Endothelial cell of umbilical vein (primary cell): ENCODE data around the gene PPFIA2. TPM values are rescaled to one million over a fixed set of nuclear protein-coding genes. Genes with fewer than 3 reads are reported as not detected.

Source experiments
- BruUV-seq: library from RNA; stranded (reverse); fragments of 400-500 nt; replicated peaks from 2 replicates; lab custom pipeline; 2021; lab: Mats Ljungman, UMichigan
- CTCF ChIA-PET: fragments of 300-600, 350-600 bp; sonication (Branson Sonifier 250); formaldehyde crosslinking; loops from one replicate; lab custom pipeline; 2021; ENCODE audit warnings: antibody characterized with exemption, inconsistent platforms; lab: Charles Lee
- POLR2A ChIA-PET: fragments of 300-600, 350-600 bp; sonication (Branson Sonifier 250); formaldehyde crosslinking; loops from one replicate; lab custom pipeline; 2021; ENCODE audit warnings: antibody characterized with exemption, inconsistent platforms; lab: Charles Lee
- DNase-seq: peaks from one replicate; pipeline ENCODE4 v3.0.0-alpha.2; 2011; ENCODE audit warnings: low read depth, low spot score
- FAIRE-seq: peaks from 2 replicates; lab custom pipeline; 2011; peaks lifted over from hg19 to GRCh38; lab: Jason Lieb, UNC
- H2AFZ ChIP-seq: 2 replicates; pipeline ENCODE4 v1.6.0; 2012; ENCODE audit warnings: low read depth, low read length, control low read depth, inconsistent platforms
- H3K27ac ChIP-seq: 2 replicates; pipeline ENCODE4 v1.5.1; 2011; ENCODE audit warnings: low read depth, mild to moderate bottlenecking, control low read depth, low read length, moderate library complexity; ENCODE audit not compliant: insufficient read depth
- H3K27me3 ChIP-seq, 2 experiments: 2 replicates each; pipeline versions ENCODE4 v1.6.0 to v1.6.1; 2011; ENCODE audit warnings: low read length in 2 of 2, mixed read lengths in 1 of 2; ENCODE audit not compliant: control insufficient read depth in 2 of 2, insufficient read depth in 2 of 2
- H3K36me3 ChIP-seq, 2 experiments: 2 replicates in 1 of 2; 3 replicates in 1 of 2; pipeline ENCODE4 v1.5.1; 2011; ENCODE audit warnings: low read length in 2 of 2, mild to moderate bottlenecking in 1 of 2, moderate library complexity in 1 of 2; ENCODE audit not compliant: control insufficient read depth in 2 of 2, insufficient read depth in 2 of 2; ENCODE audit errors: extremely low read depth in 1 of 2
- H3K4me1 ChIP-seq: 3 replicates; pipeline ENCODE4 v1.5.1; 2011; ENCODE audit warnings: mild to moderate bottlenecking, low read length; ENCODE audit not compliant: control insufficient read depth, insufficient read depth; ENCODE audit errors: extremely low read depth
- H3K4me2 ChIP-seq: 2 replicates; pipeline ENCODE4 v1.6.1; 2011; ENCODE audit warnings: low read length, control low read depth, mixed read lengths; ENCODE audit not compliant: insufficient read depth
- H3K4me3 ChIP-seq, 3 experiments: fragments of 200-600 bp in 1 of 3; sonication (generic), shearing (Covaris generic) in 1 of 3; replicated peaks in 1 of 3; 2 replicates each; pipeline ENCODE4 v1.5.1; 2011 to 2016; ENCODE audit warnings: control low read depth in 3 of 3, low read length in 3 of 3, mild to moderate bottlenecking in 2 of 3, inconsistent platforms in 1 of 3, low read depth in 1 of 3, moderate library complexity in 1 of 3; ENCODE audit not compliant: insufficient read depth in 1 of 3
- H3K79me2 ChIP-seq: 2 replicates; pipeline ENCODE4 v1.6.0; 2012; ENCODE audit warnings: low read length, inconsistent platforms; ENCODE audit not compliant: control insufficient read depth, insufficient read depth
- H3K9ac ChIP-seq: replicated peaks from 2 replicates; pipeline ENCODE3; 2011; ENCODE audit warnings: low read length, control low read depth; ENCODE audit not compliant: insufficient read depth; ENCODE audit errors: extremely low read depth
- H3K9me1 ChIP-seq: replicated peaks from 3 replicates; pipeline ENCODE4 v1.6.0; 2011; ENCODE audit warnings: mild to moderate bottlenecking, low read length; ENCODE audit not compliant: control insufficient read depth, insufficient read depth; ENCODE audit errors: extremely low read depth
- H3K9me3 ChIP-seq: replicated peaks from 2 replicates; pipeline ENCODE4 v1.5.1; 2012; ENCODE audit warnings: low read length, inconsistent platforms; ENCODE audit not compliant: control insufficient read depth, insufficient read depth
- H4K20me1 ChIP-seq: replicated peaks from 2 replicates; pipeline ENCODE3; 2011; ENCODE audit warnings: mild to moderate bottlenecking, low read length; ENCODE audit not compliant: control insufficient read depth, insufficient read depth; ENCODE audit errors: extremely low read depth
- CTCF ChIP-seq, 2 donors: IDR thresholded peaks; 1 replicate in 1 of 2; 2 replicates in 1 of 2; pipeline ENCODE4 v1.5.1; 2011; ENCODE audit warnings: low read length in 2 of 2, mild to moderate bottlenecking in 2 of 2, moderate library complexity in 2 of 2, control low read depth in 1 of 2, inconsistent platforms in 1 of 2, low read depth in 1 of 2; ENCODE audit not compliant: insufficient read depth in 1 of 2; ENCODE audit errors: extremely low read depth in 1 of 2
- EZH2 ChIP-seq: IDR thresholded peaks from 2 replicates; pipeline ENCODE4 v1.6.1; 2012; ENCODE audit warnings: borderline replicate concordance, low read depth, mild to moderate bottlenecking, moderate library complexity, low read length, inconsistent platforms; ENCODE audit not compliant: severe bottlenecking
- FOS ChIP-seq: IDR thresholded peaks from 2 replicates; pipeline ENCODE4 v1.6.1; 2011; ENCODE audit warnings: mild to moderate bottlenecking, low read length, moderate library complexity, borderline replicate concordance; ENCODE audit not compliant: insufficient read depth
- GATA2 ChIP-seq: IDR thresholded peaks from 2 replicates; pipeline ENCODE4 v1.7.0; 2011; ENCODE audit warnings: low read depth, mild to moderate bottlenecking, moderate library complexity, mixed read lengths, low read length; ENCODE audit not compliant: insufficient read length, insufficient read depth
- JUN ChIP-seq: IDR thresholded peaks from 2 replicates; pipeline ENCODE4 v1.6.1; 2011; ENCODE audit warnings: borderline replicate concordance, low read depth; ENCODE audit not compliant: insufficient read length, insufficient read depth
- MYC ChIP-seq: IDR thresholded peaks from one replicate; pipeline ENCODE4 v1.6.1; 2011; ENCODE audit warnings: mild to moderate bottlenecking, low read depth, low read length
- POLR2A ChIP-seq: IDR thresholded peaks from 2 replicates; pipeline ENCODE4 v1.6.1; 2012; ENCODE audit warnings: low read depth, mild to moderate bottlenecking, control low read depth, low read length
- POLR2AphosphoS5 ChIP-seq: IDR thresholded peaks from 2 replicates; pipeline ENCODE4 v1.6.1; 2012; ENCODE audit warnings: low read depth, mild to moderate bottlenecking, control low read depth, low read length, moderate library complexity; ENCODE audit not compliant: insufficient read depth
- dilution Hi-C: fragments of 300-500 bp; cut with MboI; formaldehyde crosslinking; loops from one replicate; pipeline ENCODE4 v1.15.0; 2019; ENCODE audit warnings: low sequenced_read_pairs; ENCODE audit not compliant: extremely low pct_ligation_motif_present
- intact Hi-C: fragments of 100-400 bp; cut with micrococcal nuclease; formaldehyde crosslinking; loops from one replicate; pipeline ENCODE4 v1.10.0; 2022
- polyA plus RNA-seq, 4 experiments: library from polyadenylated mRNA; depleted of rRNA in 3 of 4; stranded (reverse) in 3 of 4; unstranded in 1 of 4; fragments of >200 nt; gene quantifications; 2 replicates each; pipeline versions ENCODE4 v1.2.1 to v1.2.3, GENCODE V29; 2011 to 2012; ENCODE audit warnings: missing spikeins in 1 of 4
- total RNA-seq: library from RNA; stranded (reverse); gene quantifications from 2 replicates; pipeline ENCODE4 v1.2.3, GENCODE V29; 2021
- TF ChIP-seq, protein P1 (sequence below): IDR thresholded peaks from 2 replicates; pipeline ENCODE4 v1.6.1; 2011; ENCODE audit not compliant: insufficient read depth, insufficient read length

The PPFIA2 gene
- total and polyA plus RNA-seq, 2 donors (not counting 3 experiments of a cell fraction or from before 2014, with no cell fraction given): not detected

- no peaks in the 10 kb centered on the region for H3K9me1 ChIP-seq
- H3K79me2 ChIP-seq: no peaks in the 10 kb centered on the region
- H3K36me3 ChIP-seq: no peaks in the 10 kb centered on the region
- no peak overlapping the region for H3K4me2 ChIP-seq
- H3K9ac ChIP-seq: no peak overlapping the region
- H3K27ac ChIP-seq: no peak overlapping the region
- no peak for DNase-seq
- ChIA-PET CTCF (interaction anchor here (1.3 kb wide), 2 partner anchors 19 to 24 kb away, joined by 3 read pairs; no protein-coding TSS in a partner anchor), POLR2A (no interaction called here)
- intact Hi-C loops (no loop called here), dilution Hi-C loops (no loop called here)
- no TSS peak for BruUV-seq
- H3K4me3 ChIP-seq: no peak overlapping the region
- H3K9me3 ChIP-seq: no peaks in the 10 kb centered on the region
- no peak overlapping the region for H2AFZ ChIP-seq
- H3K4me1 ChIP-seq: no peaks in the 10 kb centered on the region
- FAIRE-seq: no peak
- H4K20me1 ChIP-seq: no peaks in the 10 kb centered on the region
- H3K27me3 ChIP-seq: peaks cover 2 to 6% of the 10 kb centered on the region in 2 experiments
- TF ChIP-seq POLR2AphosphoS5 (no peak), FOS (no peak), MYC (no peak), CTCF (IDR thresholded peaks at IDR 0.05; ENCODE audit: extremely low read depth in 1 of 2, insufficient read depth in 1 of 2, low read depth in 1 of 2, low read length in 2 of 2) (no peak), EZH2 (no peak), POLR2A (no peak), JUN (no peak), GATA2 (no peak)
- TF ChIP-seq, protein P1, sequence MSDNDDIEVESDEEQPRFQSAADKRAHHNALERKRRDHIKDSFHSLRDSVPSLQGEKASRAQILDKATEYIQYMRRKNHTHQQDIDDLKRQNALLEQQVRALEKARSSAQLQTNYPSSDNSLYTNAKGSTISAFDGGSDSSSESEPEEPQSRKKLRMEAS: no peak
Measured at GRCh38 chr12:81800298-81801148, 41.4 kb upstream of the PPFIA2 start.
